ENCODE measurements around the gene CGB1. TPM values are rescaled to one million over a fixed set of nuclear protein-coding genes. Genes with fewer than 3 reads are reported as not detected.
"Not testable (repeated sequence)": the region's sequence is repeated elsewhere in the genome, so short reads cannot be mapped to it uniquely, and the experiment has no call there.

Gene CGB1
- total and polyA plus RNA-seq, 2 donors (not counting 3 experiments of a cell fraction or from before 2014, with no cell fraction given) = not detected

GRCh38 chr19:49049011-49049410, 12.3 kb upstream of the CGB1 start, which contains the start of gene CGB8:
Gene CGB8, minus strand, starts transcription at chr19:49049111. Its CDS starts 372 bp downstream, at chr19:49048739.
- H3K9ac ChIP-seq (replicated peaks; ENCODE audit: extremely low read depth, insufficient read depth, low read length); H3K9me3 ChIP-seq (replicated peaks; ENCODE audit: control insufficient read depth, insufficient read depth, low read length); DNase-seq (ENCODE audit: low read depth, low spot score); H3K36me3 ChIP-seq (ENCODE audit: control insufficient read depth in 2 of 2, extremely low read depth in 1 of 2, insufficient read depth in 2 of 2, low read length in 2 of 2); BruUV-seq (replicated peaks); H3K27me3 ChIP-seq (ENCODE audit: control insufficient read depth in 2 of 2, insufficient read depth in 2 of 2, low read length in 2 of 2); POLR2A ChIA-PET; H3K9me1 ChIP-seq (replicated peaks; ENCODE audit: control insufficient read depth, extremely low read depth, insufficient read depth, low read length); H2AFZ ChIP-seq (ENCODE audit: low read depth, low read length); H3K4me3 ChIP-seq (replicated peaks in 1 of 3; ENCODE audit: insufficient read depth in 1 of 3, low read depth in 1 of 3, low read length in 3 of 3); intact Hi-C loops (cut with micrococcal nuclease); CTCF ChIA-PET; FAIRE-seq; H4K20me1 ChIP-seq (replicated peaks; ENCODE audit: control insufficient read depth, extremely low read depth, insufficient read depth, low read length); H3K79me2 ChIP-seq (ENCODE audit: control insufficient read depth, insufficient read depth, low read length); H3K4me1 ChIP-seq (ENCODE audit: control insufficient read depth, extremely low read depth, insufficient read depth, low read length); dilution Hi-C loops (cut with MboI; ENCODE audit: extremely low pct_ligation_motif_present, low sequenced_read_pairs); H3K4me2 ChIP-seq (ENCODE audit: insufficient read depth, low read length); H3K27ac ChIP-seq (ENCODE audit: insufficient read depth, low read depth, low read length): not testable (repeated sequence)

DNA sequence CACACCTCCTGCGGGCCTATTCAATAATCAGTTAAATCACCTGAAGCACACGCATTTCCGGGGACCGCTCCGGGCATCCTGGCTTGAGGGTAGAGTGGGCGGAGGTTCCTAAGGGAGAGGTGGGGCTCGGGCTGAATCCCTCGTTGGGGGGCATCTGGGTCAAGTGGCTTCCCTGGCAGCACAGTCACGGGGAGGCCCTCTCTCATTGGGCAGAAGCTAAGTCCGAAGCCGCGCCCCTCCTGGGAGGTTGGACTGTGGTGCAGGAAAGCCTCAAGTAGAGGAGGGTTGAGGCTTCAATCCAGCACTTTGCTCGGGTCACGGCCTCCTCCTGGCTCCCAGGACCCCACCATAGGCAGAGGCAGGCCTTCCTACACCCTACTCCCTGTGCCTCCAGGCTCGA, 6.9 kb upstream of the CGB1 start, which contains the start of gene CGB5:
CGB5 (plus strand) TSS at position 301 of the 400 bp plus-strand sequence. CDS start 362 bp downstream, outside the sequence.
- BruUV-seq (replicated peaks); DNase-seq (ENCODE audit: low read depth, low spot score); POLR2A ChIA-PET; H3K9ac ChIP-seq (replicated peaks; ENCODE audit: extremely low read depth, insufficient read depth, low read length); H3K36me3 ChIP-seq (ENCODE audit: control insufficient read depth in 2 of 2, extremely low read depth in 1 of 2, insufficient read depth in 2 of 2, low read length in 2 of 2); H3K9me3 ChIP-seq (replicated peaks; ENCODE audit: control insufficient read depth, insufficient read depth, low read length); H3K27me3 ChIP-seq (ENCODE audit: control insufficient read depth in 2 of 2, insufficient read depth in 2 of 2, low read length in 2 of 2); H3K9me1 ChIP-seq (replicated peaks; ENCODE audit: control insufficient read depth, extremely low read depth, insufficient read depth, low read length); H3K4me3 ChIP-seq (replicated peaks in 1 of 3; ENCODE audit: insufficient read depth in 1 of 3, low read depth in 1 of 3, low read length in 3 of 3); H3K79me2 ChIP-seq (ENCODE audit: control insufficient read depth, insufficient read depth, low read length); intact Hi-C loops (cut with micrococcal nuclease); H2AFZ ChIP-seq (ENCODE audit: low read depth, low read length); H3K4me1 ChIP-seq (ENCODE audit: control insufficient read depth, extremely low read depth, insufficient read depth, low read length); H3K27ac ChIP-seq (ENCODE audit: insufficient read depth, low read depth, low read length); FAIRE-seq; H4K20me1 ChIP-seq (replicated peaks; ENCODE audit: control insufficient read depth, extremely low read depth, insufficient read depth, low read length); H3K4me2 ChIP-seq (ENCODE audit: insufficient read depth, low read length); dilution Hi-C loops (cut with MboI; ENCODE audit: extremely low pct_ligation_motif_present, low sequenced_read_pairs); CTCF ChIA-PET: not testable (repeated sequence)

DNA sequence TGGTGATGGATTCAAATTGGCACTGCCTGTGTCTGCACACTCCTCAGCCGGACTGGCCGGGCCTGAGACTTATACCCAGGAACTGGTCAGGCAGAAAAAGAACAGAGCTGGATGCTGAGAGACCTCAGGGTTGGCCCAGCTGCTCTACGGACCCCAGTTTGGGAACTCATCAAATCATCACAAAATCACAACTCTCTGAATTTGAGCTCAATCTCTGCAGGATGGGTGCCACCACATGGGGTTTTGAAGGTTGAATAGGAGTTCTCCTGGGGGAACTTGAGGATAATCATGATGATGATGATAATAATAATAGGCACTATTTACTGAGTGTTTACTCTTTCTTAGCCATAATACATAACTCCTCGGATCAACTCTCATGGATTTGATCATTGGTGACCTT, 6.0 kb upstream of the CGB1 start:
- H4K20me1 ChIP-seq (replicated peaks; ENCODE audit: control insufficient read depth, extremely low read depth, insufficient read depth, low read length); H3K36me3 ChIP-seq (ENCODE audit: control insufficient read depth in 2 of 2, extremely low read depth in 1 of 2, insufficient read depth in 2 of 2, low read length in 2 of 2); intact Hi-C loops (cut with micrococcal nuclease); DNase-seq (ENCODE audit: low read depth, low spot score); BruUV-seq (replicated peaks); H3K27ac ChIP-seq (ENCODE audit: insufficient read depth, low read depth, low read length); H3K4me1 ChIP-seq (ENCODE audit: control insufficient read depth, extremely low read depth, insufficient read depth, low read length); FAIRE-seq; H2AFZ ChIP-seq (ENCODE audit: low read depth, low read length); CTCF ChIA-PET; H3K9ac ChIP-seq (replicated peaks; ENCODE audit: extremely low read depth, insufficient read depth, low read length); dilution Hi-C loops (cut with MboI; ENCODE audit: extremely low pct_ligation_motif_present, low sequenced_read_pairs); POLR2A ChIA-PET; H3K9me3 ChIP-seq (replicated peaks; ENCODE audit: control insufficient read depth, insufficient read depth, low read length); H3K9me1 ChIP-seq (replicated peaks; ENCODE audit: control insufficient read depth, extremely low read depth, insufficient read depth, low read length); H3K4me2 ChIP-seq (ENCODE audit: insufficient read depth, low read length); H3K27me3 ChIP-seq (ENCODE audit: control insufficient read depth in 2 of 2, insufficient read depth in 2 of 2, low read length in 2 of 2); H3K4me3 ChIP-seq (replicated peaks in 1 of 3; ENCODE audit: insufficient read depth in 1 of 3, low read depth in 1 of 3, low read length in 3 of 3); H3K79me2 ChIP-seq (ENCODE audit: control insufficient read depth, insufficient read depth, low read length): not testable (repeated sequence)

All from endothelial cell of umbilical vein (primary cell).